AG09319 (cell line): Measurements from ENCODE around the gene PAMR1.
A peak's percentile ranks its signal among the peaks of the same experiment; 100 is the strongest.

ENCODE experiments used
- DNase-seq: peaks from one replicate; pipeline ENCODE4 v3.0.0-alpha.2; 2010; ENCODE audit warnings: low read depth; ENCODE audit errors: extremely low read depth
- TF ChIP-seq, protein P1 (sequence below): IDR thresholded peaks from 2 replicates; pipeline ENCODE4 v1.5.1; 2011; ENCODE audit warnings: low read depth, mild to moderate bottlenecking, inconsistent platforms, low read length, moderate library complexity

PAMR1 gene

DNA sequence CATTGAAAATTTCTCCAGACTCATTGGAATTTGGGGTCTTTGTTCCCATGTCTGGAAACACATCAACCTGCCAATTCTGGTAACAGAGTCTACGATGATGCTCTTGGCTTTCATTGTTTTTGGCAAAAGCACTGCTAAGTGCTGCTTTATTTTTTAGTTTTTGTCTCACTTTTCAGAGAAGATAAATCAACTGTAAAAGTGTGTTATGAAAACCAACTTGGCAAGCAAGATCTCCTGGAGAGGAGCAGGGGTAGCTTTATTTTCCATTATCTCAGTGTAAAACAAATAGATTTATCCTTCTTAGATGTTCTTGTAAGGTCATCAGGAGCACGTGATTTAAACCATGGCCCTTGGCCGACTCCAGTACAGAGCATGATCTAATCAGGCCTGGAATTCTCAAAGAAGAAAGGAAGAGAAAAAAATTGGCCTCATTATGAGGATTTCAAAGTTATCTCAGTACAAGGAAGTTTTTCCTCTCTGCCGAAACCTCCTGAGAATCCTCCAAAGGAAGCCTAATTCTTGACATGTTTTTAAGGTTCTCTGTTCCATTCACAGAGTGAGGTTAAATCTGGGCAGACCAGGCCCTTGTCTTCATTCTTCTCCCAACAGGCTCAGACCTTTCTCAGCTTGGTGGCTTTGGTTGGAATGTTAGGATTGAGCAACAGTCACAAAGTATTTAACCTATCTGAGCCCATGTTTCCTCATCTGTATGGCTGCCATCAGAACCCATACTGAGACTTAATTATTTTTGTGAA, 16.4 kb upstream of the PAMR1 start:
- TF ChIP-seq, protein P1, sequence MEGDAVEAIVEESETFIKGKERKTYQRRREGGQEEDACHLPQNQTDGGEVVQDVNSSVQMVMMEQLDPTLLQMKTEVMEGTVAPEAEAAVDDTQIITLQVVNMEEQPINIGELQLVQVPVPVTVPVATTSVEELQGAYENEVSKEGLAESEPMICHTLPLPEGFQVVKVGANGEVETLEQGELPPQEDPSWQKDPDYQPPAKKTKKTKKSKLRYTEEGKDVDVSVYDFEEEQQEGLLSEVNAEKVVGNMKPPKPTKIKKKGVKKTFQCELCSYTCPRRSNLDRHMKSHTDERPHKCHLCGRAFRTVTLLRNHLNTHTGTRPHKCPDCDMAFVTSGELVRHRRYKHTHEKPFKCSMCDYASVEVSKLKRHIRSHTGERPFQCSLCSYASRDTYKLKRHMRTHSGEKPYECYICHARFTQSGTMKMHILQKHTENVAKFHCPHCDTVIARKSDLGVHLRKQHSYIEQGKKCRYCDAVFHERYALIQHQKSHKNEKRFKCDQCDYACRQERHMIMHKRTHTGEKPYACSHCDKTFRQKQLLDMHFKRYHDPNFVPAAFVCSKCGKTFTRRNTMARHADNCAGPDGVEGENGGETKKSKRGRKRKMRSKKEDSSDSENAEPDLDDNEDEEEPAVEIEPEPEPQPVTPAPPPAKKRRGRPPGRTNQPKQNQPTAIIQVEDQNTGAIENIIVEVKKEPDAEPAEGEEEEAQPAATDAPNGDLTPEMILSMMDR: no peak
- no peak for DNase-seq

DNA sequence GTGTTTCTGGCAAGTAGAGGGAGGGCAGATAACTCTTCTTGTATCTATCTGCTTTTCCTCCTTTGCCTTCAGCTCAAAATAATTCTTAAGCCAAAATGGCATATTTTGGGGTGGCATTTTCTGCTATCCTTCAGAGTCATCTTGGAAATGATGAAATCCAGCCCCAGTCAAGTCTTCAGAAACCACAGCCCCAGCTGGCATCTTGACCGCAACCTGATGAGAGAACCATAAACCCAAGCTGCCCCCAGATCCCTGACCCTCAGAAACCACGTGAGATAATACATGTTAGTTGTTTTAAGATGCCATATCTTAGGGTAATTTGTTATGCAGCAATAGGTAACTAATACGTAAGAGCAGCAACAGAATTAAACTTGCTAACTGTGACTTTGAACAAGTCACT, 15.1 kb upstream of the PAMR1 start:
- TF ChIP-seq, protein P1: no peak
- no peak for DNase-seq

DNA sequence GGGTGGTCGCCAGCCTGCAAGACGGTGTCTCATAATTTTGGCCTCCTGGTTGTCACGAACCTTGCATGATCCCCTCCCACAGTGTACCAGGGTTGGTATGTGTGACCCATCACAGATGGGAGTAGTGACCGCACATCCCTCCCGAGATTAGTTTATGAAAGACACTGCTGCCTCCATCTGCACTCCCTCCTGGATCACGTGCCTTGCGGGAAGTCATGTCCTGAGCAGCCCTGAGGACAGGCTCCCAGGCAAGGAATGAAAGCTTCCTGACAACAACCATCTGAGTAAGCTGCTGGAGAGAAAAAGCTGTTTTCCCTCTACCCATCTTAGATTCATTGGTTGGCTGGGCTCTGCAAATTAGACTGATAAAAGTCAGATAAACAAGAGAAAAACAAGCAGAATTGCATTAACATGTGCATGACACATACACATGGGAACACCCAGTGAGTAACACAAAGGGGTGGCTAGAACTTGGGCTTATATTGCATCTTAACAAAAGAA, 14.4 kb upstream of the PAMR1 start:
- peak; percentile 77 for DNase-seq
- TF ChIP-seq, protein P1: no peak

DNA sequence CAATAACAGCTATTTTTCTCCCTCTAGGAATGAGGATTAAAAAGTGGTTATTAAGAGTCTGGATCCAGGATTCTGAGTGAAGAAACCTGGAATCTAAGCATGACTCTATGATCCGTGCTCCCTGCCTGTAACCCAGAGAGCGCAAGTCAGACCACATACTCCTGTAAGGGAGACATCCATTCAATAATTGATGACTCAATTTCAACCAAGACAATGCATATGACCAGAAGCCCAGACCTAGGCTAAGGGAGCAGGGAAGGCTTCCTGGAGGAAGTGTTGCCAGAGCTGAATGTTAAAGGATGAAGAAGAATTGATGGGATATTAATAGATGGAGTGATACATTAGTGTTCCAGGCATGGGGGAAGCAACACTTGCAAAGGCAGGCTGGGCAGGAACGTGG, 13.8 kb upstream of the PAMR1 start:
- no peak for DNase-seq
- TF ChIP-seq, protein P1: no peak

DNA sequence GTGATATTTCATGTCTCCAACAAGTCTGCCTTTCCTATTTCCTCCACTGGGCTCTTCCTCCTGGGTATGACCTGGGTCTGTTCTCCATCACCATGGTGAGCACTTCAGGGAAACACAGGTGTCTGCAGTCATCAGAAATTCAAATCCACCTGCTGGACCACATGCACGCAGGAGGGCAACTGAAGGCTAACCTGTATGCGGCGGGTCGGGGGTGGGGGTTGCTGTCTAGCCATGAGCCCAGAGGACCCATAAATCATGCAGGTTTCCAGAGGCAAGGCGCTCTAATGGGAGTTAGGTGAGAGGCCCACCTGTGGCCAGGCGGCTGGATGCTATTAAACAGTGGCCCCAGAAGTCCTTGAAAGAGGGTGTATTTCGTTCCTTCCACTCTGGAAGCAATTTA, 11.1 kb upstream of the PAMR1 start:
- TF ChIP-seq, protein P1: no peak
- no peak for DNase-seq

DNA sequence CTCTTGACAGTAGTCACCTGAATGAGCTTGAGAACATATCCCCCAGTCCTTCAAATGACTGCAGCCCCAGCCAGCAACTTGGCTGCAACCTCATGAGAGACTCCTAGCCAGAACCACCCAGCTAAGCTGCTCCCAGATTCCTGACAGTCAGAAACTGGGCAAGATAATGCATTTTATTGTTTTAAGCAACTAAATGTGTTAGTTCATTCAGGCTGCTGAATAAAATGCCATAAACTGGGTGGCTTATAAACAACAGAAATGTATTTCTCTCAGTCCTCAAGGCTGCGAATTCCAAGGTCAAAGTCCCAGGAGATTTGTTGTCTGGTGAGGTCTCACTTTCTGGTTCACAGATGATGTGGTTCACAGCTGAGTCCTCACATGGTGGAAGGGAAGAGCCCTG, 5.8 kb upstream of the PAMR1 start:
- TF ChIP-seq, protein P1: no peak
- DNase-seq: no peak

DNA sequence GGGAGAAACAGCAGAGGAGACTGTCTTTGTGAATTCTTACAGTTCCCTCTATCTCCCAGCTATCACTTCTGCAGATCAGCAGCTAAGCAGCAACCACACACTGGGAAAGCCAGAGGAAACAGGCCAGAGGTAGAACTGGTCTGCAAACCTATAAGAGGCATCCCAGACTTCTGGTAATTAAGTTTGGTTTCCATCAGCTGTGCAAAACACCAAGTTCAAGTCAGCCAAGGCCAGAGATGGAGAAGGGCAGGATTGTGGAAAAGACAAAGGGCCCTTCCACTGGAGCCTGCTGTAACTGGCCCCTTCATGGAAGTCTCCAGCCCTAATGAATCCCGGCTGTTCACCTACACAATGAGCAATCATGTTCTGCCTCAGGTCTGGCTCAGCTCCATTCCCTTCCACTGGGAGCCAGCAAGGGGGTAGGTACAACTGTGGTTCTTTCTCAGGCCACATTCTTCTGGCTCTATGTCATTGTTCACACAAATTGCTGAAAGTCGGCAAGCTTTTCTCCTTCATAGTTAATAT, 4.6 kb upstream of the PAMR1 start:
- peak; percentile 89 for DNase-seq
- TF ChIP-seq, protein P1: no peak; the same call in 1 of the 2 replicates
